ENCODE measurements around the gene SIK3. TPM values are rescaled to one million over a fixed set of nuclear protein-coding genes. Genes with fewer than 3 reads are reported as not detected.

SIK3 gene
- total RNA-seq, 1 experiment from 2014 or later, result 34.4 TPM

- TF ChIP-seq CBFB (CRISPR knock-in tag; IDR thresholded peaks at IDR 0.05; ENCODE audit: low read depth), result no peak
- peak; percentile 81; the same call in 1 of the 2 replicates for TF ChIP-seq ZNF121 (CRISPR knock-in tag; IDR thresholded peaks at IDR 0.05)
- TF ChIP-seq SP1 (CRISPR knock-in tag; conservative IDR thresholded peaks at IDR 0.05), result no peak
- Mint-ChIP-seq H3K4me1 (peaks cover 35% of the 10 kb centered on the region), H3K36me3 (0 out of 2 replicates have a peak, but pooled peaks cover 2% of the 10 kb centered on the region), H3K27me3 (ENCODE audit: low read depth) (no peaks in the 10 kb centered on the region), H3K27ac (peak overlapping the region; percentile 75), H3K4me3 (no peak overlapping the region), H3K9me3 (peaks cover 4% of the 10 kb centered on the region; the same call in 1 of the 2 replicates)
- ChIA-PET CTCF (interaction anchor here (0.8 to 1.4 kb wide), 7 partner anchors 11 to 286 kb away, joined by 3 to 5 read pairs (median 4); partner anchors contain the start of genes APOA5 and SIK3), POLR2A (interaction anchor here (0.6 kb wide), 2 partner anchors 11 to 62 kb away, joined by 6 to 9 read pairs; no protein-coding TSS in a partner anchor)
- DNase-seq (ENCODE audit: low spot score) (no peak), ATAC-seq (no peak)
These were observed 21.1 kb downstream of the SIK3 start for GRCh38 chr11:117076941-117077691.

GRCh38 chr11:117075186-117075585 lies 23.0 kb downstream of the SIK3 start:
- POLR2A ChIA-PET, result interaction anchor here (0.6 kb wide), 1 partner anchor 17 kb away, joined by 3 read pairs; no protein-coding TSS in a partner anchor
- H3K4me3 Mint-ChIP-seq, result no peak overlapping the region
- H3K36me3 Mint-ChIP-seq, result 0 out of 2 replicates have a peak, but pooled peaks cover 2% of the 10 kb centered on the region
- ATAC-seq (no peak), DNase-seq (ENCODE audit: low spot score) (no peak)
- H3K4me1 Mint-ChIP-seq, result peaks cover 36% of the 10 kb centered on the region
- H3K27me3 Mint-ChIP-seq (ENCODE audit: low read depth), result no peaks in the 10 kb centered on the region
- TF ChIP-seq MLX (CRISPR knock-in tag; IDR thresholded peaks at IDR 0.05) (no peak), CREM (CRISPR knock-in tag; IDR thresholded peaks at IDR 0.05) (no peak), ZNF532 (CRISPR knock-in tag; IDR thresholded peaks at IDR 0.05; ENCODE audit: borderline replicate concordance) (no peak), RORB (CRISPR knock-in tag; IDR thresholded peaks at IDR 0.05) (no peak), GRHL2 (CRISPR knock-in tag; IDR thresholded peaks at IDR 0.05; ENCODE audit: insufficient replicate concordance, severe bottlenecking) (no peak), MYBL2 (CRISPR knock-in tag; IDR thresholded peaks at IDR 0.05) (no peak), ZNF232 (CRISPR knock-in tag; IDR thresholded peaks at IDR 0.05) (no peak), SMAD3 (CRISPR knock-in tag; IDR thresholded peaks at IDR 0.05; ENCODE audit: borderline replicate concordance) (no peak), ZNF425 (CRISPR knock-in tag; conservative IDR thresholded peaks at IDR 0.05) (no peak), PRRX2 (CRISPR knock-in tag; IDR thresholded peaks at IDR 0.05) (no peak), MXD4 (CRISPR knock-in tag; IDR thresholded peaks at IDR 0.05; ENCODE audit: borderline replicate concordance) (no peak)
- H3K27ac Mint-ChIP-seq, result no peak overlapping the region
- H3K9me3 Mint-ChIP-seq, result no peaks in the 10 kb centered on the region
- CTCF ChIA-PET, result no interaction called here

- ChIA-PET CTCF (interaction anchor here (1.0 kb wide), 1 partner anchor 145 kb away, joined by 3 read pairs; no protein-coding TSS in a partner anchor), POLR2A (no interaction called here)
- peaks cover 41% of the 10 kb centered on the region for H3K4me1 Mint-ChIP-seq
- no peak for TF ChIP-seq MXD4 (CRISPR knock-in tag; IDR thresholded peaks at IDR 0.05; ENCODE audit: borderline replicate concordance)
- no peak for TF ChIP-seq NR3C1 (CRISPR knock-in tag; conservative IDR thresholded peaks at IDR 0.05; ENCODE audit: low read depth)
- no peak for TF ChIP-seq USF1 (CRISPR knock-in tag; IDR thresholded peaks at IDR 0.05)
- TF ChIP-seq ELF4 (CRISPR knock-in tag; IDR thresholded peaks at IDR 0.05; ENCODE audit: low read depth), result no peak
- TF ChIP-seq FOXK1 (CRISPR knock-in tag; IDR thresholded peaks at IDR 0.05), result no peak
- TF ChIP-seq PREB (CRISPR knock-in tag; IDR thresholded peaks at IDR 0.05; ENCODE audit: borderline replicate concordance), result no peak
- TF ChIP-seq MAX (CRISPR knock-in tag; IDR thresholded peaks at IDR 0.05), result no peak
- no peak for TF ChIP-seq IRF2 (CRISPR knock-in tag; IDR thresholded peaks at IDR 0.05; ENCODE audit: borderline replicate concordance, low read depth)
- no peak for TF ChIP-seq ATF1 (CRISPR knock-in tag; IDR thresholded peaks at IDR 0.05)
These were observed 24.1 kb downstream of the SIK3 start for GRCh38 chr11:117074119-117074518.

More at GRCh38 chr11:117074119-117074518, 24.1 kb downstream of the SIK3 start:
- Mint-ChIP-seq H3K9me3 (no peaks in the 10 kb centered on the region), H3K27ac (no peak overlapping the region), H3K27me3 (ENCODE audit: low read depth) (no peaks in the 10 kb centered on the region), H3K36me3 (0 out of 2 replicates have a peak, but pooled peaks cover 2% of the 10 kb centered on the region), H3K4me3 (no peak overlapping the region)
- ATAC-seq, result no peak
- DNase-seq (ENCODE audit: low spot score), result no peak

All from WTC11 (cell line).